Stimulated activated CD4-positive, alpha-beta T cell treated with anti-CD3 and anti-CD28 coated beads, Interleukin-12 subunit alpha, Interleukin-12 subunit beta, amount 100 ng/mL, for 4 hours (primary cell): Measurements from ENCODE around the gene GHRL.

Source experiments
- DNase-seq: peaks from one replicate; pipeline ENCODE4 v3.0.0-alpha.2; 2020

The GHRL gene

DNA sequence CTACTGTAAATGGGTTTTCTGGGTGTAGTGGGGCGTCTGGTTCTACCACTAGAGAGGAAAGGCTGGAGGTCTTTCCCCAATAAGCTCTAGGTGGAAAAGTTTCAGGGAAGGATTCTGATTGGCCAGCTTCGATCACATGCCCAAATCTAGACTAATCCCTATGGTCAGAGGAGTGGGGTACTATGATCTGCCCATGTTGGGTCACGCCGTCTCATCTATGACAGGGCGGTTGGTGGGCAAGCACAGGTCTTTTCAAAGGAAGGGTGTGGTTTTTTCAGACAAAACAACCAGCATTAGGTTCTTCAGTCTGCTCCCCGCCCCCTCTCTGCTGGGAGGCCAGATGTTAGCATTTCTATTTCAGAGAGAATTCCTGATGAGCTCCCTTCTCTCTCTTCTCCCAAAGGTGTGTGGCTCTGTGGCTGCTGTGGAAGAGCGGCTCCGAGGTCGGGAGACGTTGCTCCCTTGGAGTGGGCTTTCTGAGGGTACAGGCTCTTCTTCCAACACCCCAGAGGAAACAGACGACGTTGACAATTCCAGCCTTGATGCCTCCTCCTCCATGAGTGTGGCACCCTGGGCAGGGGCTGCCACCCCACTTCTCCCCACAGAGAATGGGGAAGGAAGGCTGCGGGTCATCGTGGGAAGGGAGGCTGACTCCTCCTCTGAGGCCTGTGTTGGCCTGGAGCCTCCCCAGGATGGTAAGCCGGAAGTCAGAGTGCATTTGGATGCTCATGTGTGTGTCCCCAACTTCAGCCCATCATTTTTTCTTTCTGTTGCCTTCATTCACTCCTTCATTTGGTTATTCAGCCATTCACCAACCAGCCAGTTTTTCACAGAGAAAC lies 54.2 kb downstream of the GHRL start:
- no peak for DNase-seq
